SKM-1 (cell line): ENCODE results near the gene LRRC46.
A peak's percentile ranks its signal among the peaks of the same experiment; 100 is the strongest.

Source experiments
- DNase-seq: peaks from one replicate; lab custom pipeline; 2025; ENCODE audit not compliant: unreplicated experiment; lab: John Stamatoyannopoulos, UW

LRRC46 gene

DNA sequence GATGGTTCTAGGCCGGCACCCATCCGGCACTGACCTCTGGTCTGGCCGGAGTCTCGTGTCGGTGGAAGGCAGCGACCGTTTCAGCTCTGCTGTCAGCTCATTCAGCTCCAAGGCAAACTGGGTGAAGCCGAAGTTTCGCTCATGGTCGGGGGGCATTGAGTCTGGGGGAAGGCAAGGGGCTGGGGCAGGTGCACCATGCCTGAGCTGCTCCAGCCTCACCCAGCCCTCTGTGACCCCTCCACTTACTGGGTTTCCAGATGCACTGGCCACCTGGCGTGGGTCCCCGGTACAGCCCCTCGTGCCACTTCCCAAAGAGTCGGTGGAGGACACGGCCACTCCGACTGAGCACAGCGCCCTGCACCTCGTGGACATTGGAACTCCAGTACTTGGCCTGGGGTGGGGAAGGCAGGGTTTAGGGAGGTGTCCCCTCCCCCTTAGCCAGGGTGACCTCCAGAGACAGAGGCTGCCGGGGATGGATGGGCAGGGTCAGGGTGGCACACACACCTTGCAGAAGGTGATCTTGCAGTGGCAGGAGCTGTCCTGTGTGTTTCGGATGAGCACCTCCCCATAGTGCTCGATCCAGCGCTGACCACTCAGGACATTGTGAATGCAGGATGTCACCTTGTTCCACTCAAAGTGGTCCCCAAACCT, 22.5 kb upstream of the LRRC46 start:
- DNase-seq, result no peak

- DNase-seq, result no peak
These were observed 21.2 kb upstream of the LRRC46 start for GRCh38 chr17:47810200-47810821.

- DNase-seq, result no peak
These were observed 20.4 kb upstream of the LRRC46 start for GRCh38 chr17:47810901-47811635.

DNA sequence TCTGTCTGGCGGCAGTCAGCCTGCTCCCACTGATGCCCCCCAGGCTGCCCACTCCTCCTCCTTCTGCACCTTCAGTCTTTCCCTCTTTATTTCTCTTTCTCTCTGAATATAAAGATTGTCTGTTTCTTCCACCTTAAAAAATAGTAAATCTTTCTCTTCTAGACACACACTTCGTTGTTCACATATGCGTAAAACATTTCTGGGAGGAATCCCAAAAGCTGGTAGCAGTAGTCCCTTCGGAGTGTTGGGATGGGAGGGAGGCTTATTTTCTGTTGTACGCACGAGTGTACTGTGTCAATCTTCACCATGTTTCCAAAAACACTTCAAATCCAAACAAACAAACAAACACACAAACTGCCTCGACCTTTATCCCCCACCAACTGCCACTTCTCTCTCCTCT, 19.8 kb upstream of the LRRC46 start:
- DNase-seq, result no peak

- DNase-seq, result no peak
These were observed 19.1 kb upstream of the LRRC46 start for GRCh38 chr17:47812146-47812920.

DNA sequence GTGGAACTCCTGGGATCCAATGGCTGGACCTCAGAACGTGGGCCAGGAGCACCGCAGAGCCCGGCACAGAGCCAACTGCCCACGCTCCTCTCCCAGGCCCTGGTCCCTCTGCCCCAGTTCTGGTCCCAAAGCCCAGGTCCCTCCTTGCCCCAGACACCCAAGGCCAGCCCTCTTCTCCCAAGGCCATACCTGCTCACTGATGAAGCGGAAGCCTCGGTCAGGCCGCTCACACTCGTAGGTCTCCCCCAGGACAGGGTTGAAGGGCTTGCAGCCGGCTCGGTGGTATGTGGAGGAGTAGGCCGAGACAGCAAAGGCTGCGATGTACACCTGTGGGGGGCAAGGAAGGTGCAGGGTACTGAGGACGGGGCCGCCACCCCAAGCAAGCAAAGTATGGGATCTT, 18.4 kb upstream of the LRRC46 start:
- DNase-seq, result no peak

DNA sequence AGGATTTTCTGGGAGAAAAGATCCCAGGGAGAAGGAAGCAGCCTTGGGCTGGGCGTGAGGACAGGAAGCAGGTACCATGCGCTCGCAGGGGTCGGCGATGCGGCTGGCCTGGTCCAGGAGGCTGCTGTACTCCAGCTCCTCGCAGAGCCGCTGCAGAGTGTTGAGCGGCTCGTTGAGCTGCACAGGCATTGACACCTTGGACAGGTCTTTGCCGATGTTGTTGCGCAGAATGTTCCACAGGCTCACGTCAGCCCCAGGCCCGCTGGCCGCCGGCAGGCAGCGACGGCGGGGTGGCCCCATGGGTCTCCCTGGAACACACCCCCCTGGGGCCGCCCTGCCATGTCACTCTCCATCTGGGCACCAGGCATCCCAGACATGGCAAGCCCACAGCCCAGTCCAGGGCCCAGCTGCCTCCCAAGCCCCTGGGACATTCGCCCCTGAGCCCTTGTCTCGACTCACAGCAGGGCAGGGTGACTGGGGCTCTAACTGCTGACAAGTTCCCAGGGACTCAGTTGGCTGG, 17.9 kb upstream of the LRRC46 start:
- no peak for DNase-seq

DNA sequence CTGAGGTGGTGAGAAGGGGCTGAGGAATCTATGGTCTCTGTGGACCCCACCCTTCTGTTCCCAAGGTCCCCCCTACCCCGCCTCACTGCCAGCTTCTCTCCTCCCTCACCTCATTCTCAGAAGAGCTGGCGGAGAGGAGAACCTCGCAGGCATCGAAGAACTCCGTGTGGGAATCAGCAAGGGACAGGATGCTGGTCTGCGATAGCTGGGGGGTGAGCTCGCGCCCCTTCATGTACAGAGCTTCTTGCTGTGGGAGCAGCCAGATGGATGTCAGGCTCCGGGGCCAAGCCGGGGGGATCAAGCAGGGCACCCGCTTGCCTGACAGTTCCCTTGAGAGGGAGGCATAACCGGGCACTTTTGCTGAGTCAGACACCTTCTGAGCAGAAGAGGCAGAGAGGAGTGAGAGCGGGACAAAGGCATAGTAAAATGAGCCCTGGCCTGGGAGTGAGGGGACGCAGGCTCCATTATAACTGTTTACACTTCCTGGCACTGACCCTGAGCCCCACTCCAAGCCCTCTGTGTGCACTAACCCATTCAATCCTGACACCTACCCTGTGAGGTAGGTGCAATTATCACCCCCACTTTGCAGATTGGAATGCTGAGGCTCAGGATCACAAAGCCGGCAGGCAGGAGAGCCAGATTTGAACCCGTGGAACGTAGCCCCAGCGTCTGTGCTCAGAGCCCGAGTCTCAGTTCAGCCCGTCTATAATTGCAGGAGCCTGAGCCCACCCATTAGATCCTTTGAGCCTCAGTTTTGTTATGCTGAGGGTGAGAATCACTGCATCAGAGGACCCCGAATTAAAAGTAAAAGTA, 16.2 kb upstream of the LRRC46 start:
- DNase-seq, result no peak

DNA sequence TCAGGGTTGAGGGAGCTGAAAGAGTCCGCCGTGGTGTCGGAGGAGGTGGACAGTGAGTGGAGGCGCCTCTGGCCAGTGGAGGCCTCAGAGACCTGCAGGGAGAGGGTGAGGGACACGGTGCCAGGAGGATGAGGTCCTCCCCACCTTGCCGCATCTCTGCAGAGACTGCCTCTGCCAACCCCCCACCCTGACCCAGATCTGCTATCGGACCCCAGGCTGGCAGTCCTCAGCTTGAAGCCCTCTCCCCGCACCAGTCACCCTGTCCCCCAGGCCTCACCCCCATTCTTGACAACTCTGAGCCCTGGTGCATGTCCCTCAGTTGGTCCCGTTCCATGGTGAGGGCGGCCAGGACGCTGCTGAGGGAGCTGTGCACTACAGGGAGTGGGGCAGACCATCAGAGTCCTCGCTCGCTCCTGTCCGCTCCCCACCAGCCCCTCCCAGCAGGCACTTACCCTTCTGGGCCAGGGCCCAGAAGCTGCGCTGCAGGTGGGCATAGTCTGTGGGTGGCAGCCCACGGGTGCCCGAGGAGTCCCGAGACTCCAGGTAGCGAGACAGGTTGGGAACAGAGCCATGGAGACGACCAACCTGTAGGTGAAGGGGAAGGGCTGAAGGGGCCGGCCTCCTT, 15.2 kb upstream of the LRRC46 start:
- no peak for DNase-seq

DNA sequence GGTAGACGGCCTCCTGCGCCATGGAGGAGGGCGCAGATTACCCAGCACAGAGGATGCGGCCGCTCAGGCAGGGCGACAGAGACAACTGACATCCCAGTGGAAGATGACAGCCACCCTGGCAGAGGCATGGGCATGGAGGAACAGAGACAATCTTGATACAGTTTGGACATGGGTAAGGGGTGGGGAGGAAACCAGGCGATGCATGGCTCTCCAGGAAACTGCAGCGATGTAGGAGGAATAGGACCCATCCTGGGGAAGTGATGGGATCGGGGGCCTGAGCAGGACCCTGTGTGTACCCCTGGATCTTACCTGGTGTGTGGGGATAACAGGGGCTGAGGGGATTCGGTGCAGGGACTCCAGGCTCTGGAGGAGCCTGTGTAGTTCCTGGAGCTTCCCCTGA, 14.5 kb upstream of the LRRC46 start:
- no peak for DNase-seq

- no peak for DNase-seq
These were observed 13.3 kb upstream of the LRRC46 start for GRCh38 chr17:47818002-47818695.

GRCh38 chr17:47819475-47819874, 12.0 kb upstream of the LRRC46 start:
- no peak for DNase-seq

GRCh38 chr17:47820033-47820789, 11.3 kb upstream of the LRRC46 start:
- no peak for DNase-seq

- DNase-seq, result no peak
These were observed 10.4 kb upstream of the LRRC46 start for GRCh38 chr17:47821031-47821423.

- peak; percentile 91 for DNase-seq
These were observed 9.8 kb upstream of the LRRC46 start, which contains the start of gene OSBPL7 for GRCh38 chr17:47821424-47822391. TSS of gene OSBPL7 (minus strand) at chr17:47821794. CDS start at chr17:47820278, 1,516 bp downstream.

DNA sequence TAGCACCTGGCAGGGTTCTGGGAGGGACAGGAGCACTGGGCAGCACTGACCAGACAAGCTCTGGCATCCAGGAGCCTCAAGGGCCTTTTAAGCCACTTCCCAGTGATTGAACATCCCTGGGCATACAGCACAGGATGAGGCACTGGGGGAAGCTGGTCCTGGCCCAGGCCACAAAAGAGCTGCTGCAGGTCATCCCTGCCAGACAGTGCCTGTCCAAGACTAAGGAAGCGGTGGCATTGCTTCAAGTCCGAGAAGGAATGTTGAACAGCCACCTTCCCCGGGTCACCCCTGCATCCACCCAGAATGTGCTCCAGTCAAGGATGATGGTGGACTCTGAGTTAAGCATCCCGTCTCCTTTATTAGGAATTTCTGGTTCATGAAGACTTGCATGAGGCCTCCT, 8.7 kb upstream of the LRRC46 start:
- no peak for DNase-seq

- no peak for DNase-seq
These were observed 8.0 kb upstream of the LRRC46 start for GRCh38 chr17:47823519-47823918.
